T-helper 2 cell treated with Interferon-gamma antibody and Interleukin-4, amounts not matched to agents 5 μg/mL and 100 μg/mL, for 36 hours (primary cell): ENCODE data around the gene COL26A1.

Experiments used
- DNase-seq: peaks from one replicate; pipeline ENCODE4 v3.0.0; 2021; ENCODE audit warnings: low spot score
- H3K27ac Mint-ChIP-seq: one replicate; pipeline ENCODE4 v1.8.0; 2021; ENCODE audit warnings: mild to moderate bottlenecking, mixed read lengths
- H3K27me3 Mint-ChIP-seq: one replicate; pipeline ENCODE4 v1.8.0; 2021; ENCODE audit warnings: low read depth, mixed read lengths
- H3K36me3 Mint-ChIP-seq: one replicate; pipeline ENCODE4 v1.8.0; 2021; ENCODE audit warnings: low read depth, mixed read lengths
- H3K4me1 Mint-ChIP-seq: one replicate; pipeline ENCODE4 v1.8.0; 2021; ENCODE audit warnings: low read depth, mixed read lengths
- H3K4me3 Mint-ChIP-seq: one replicate; pipeline ENCODE4 v1.8.0; 2022; ENCODE audit warnings: mild to moderate bottlenecking, moderate library complexity, mixed read lengths
- H3K9me3 Mint-ChIP-seq: one replicate; pipeline ENCODE4 v1.8.0; 2021; ENCODE audit warnings: mixed read lengths

COL26A1 gene

DNA sequence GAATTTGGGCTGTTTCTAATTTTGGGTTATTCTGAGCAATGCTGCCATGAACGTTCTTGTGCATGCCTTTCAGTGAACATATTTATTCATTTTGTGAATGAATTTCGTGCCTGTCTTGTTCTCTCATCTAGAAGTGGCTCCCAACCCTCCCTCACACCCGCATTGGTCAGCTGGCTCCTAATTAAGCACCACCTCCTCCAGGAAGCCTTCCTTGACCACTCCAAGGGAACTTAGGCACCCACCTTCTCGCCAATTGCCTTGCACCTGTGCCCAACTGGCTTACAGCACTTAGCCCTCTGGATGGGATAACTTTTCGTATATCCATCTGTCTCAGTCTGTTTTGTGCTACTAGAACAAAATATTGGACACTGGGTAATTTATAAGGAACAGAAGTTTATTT is 159.3 kb downstream of the COL26A1 start:
- Mint-ChIP-seq H3K9me3 (no peaks in the 10 kb centered on the region), H3K27me3 (peaks cover 4% of the 10 kb centered on the region), H3K36me3 (no peaks in the 10 kb centered on the region), H3K4me1 (no peaks in the 10 kb centered on the region), H3K4me3 (no peak overlapping the region), H3K27ac (no peak overlapping the region)
- no peak for DNase-seq

GRCh38 chr7:101527844-101528667 is 165.4 kb downstream of the COL26A1 start:
- no peaks in the 10 kb centered on the region for H3K27me3 Mint-ChIP-seq
- H3K36me3 Mint-ChIP-seq = no peaks in the 10 kb centered on the region
- H3K4me1 Mint-ChIP-seq = no peaks in the 10 kb centered on the region
- H3K27ac Mint-ChIP-seq = no peak overlapping the region
- H3K9me3 Mint-ChIP-seq = no peaks in the 10 kb centered on the region
- no peak overlapping the region for H3K4me3 Mint-ChIP-seq
- DNase-seq = no peak

DNA sequence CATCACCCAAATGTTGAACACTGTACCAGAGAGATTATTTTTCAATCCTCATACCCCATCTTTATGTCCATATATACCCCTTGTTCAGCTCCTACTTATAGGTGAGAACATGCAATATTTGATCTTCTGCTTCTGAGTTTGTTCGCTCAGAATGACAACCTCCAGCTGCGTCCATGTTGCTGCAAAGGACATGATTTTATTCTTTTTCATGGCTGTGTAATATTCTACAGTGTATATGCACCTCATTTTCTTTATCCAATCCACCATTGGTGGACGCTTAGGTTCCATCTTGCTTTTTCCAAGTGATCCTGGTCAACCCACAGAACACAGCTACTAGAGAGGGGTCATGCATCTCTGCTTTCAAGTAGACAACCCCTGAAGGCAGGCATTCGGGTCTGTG is 166.9 kb downstream of the COL26A1 start:
- Mint-ChIP-seq H3K27me3 (no peaks in the 10 kb centered on the region), H3K9me3 (no peaks in the 10 kb centered on the region), H3K4me3 (no peak overlapping the region), H3K27ac (no peak overlapping the region), H3K4me1 (no peaks in the 10 kb centered on the region), H3K36me3 (no peaks in the 10 kb centered on the region)
- DNase-seq = no peak

DNA sequence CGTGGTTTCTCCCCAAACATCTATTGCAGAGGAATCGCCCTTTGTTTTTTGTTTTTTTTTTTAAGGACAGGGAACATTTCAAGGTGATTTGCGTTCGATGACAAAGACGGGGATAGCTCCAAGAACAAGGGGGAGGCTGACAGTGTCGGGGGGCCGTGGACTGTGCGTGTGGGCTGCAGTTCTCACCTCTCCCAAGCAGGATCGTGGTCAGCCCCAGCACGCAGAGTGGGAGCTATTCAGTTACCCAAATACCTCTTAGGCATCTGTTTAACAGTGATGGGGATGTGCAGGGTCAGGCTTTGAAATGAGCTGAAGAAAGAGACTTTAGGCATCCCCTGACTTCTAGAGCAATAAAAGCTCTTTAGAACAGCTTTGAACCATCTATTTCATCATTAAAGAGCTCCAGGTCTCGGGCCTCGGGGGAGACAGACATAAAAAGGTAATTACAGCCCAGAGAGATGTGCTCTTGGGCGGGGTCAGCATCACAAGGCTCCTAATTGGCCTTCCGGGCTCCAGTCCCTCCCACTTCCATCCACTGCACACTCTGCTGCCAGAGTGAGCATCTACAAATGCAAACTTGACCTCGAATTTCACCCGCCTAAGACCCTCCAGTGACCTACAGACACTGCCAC is 169.2 kb downstream of the COL26A1 start:
- no peaks in the 10 kb centered on the region for H3K36me3 Mint-ChIP-seq
- H3K4me1 Mint-ChIP-seq = no peaks in the 10 kb centered on the region
- H3K4me3 Mint-ChIP-seq = no peak overlapping the region
- H3K9me3 Mint-ChIP-seq = no peaks in the 10 kb centered on the region
- H3K27me3 Mint-ChIP-seq = no peaks in the 10 kb centered on the region
- H3K27ac Mint-ChIP-seq = no peak overlapping the region
- no peak for DNase-seq

DNA sequence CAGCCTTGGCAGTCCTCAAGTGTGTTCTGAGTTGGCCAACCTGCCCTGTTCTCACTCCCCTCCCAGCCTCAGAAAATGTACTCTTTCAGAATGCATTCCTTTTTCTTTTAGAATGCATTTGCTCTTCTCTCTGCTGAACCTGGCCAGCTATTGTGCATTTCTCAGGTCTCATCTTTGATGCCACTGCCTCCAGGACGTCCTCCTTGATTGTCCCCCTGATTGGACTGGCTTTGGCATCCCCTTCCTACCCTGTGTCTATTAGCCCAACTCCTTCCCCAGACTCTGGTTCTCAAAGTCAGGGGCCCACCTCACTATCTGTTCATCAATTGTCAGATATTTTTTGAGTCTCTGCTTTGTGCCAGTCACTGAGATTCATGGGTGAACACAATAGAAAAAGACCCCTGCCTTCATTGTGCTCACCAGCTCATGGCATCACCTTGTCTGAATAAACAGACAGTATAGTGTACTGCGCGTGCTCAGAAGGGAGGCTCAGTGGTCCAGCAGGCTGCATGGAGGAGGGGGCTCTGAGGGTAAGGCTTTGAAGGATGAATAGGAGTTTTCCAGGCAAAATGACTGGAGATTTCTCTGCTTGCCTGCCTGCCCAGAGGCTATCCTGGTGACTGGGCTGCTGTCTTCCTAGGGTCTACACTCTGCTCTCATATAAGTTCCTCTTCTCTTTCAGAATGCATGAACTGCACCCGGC is 169.9 kb downstream of the COL26A1 start:
- H3K4me3 Mint-ChIP-seq = no peak overlapping the region
- H3K27me3 Mint-ChIP-seq = no peaks in the 10 kb centered on the region
- no peak overlapping the region for H3K27ac Mint-ChIP-seq
- H3K36me3 Mint-ChIP-seq = no peaks in the 10 kb centered on the region
- H3K9me3 Mint-ChIP-seq = no peaks in the 10 kb centered on the region
- H3K4me1 Mint-ChIP-seq = no peaks in the 10 kb centered on the region
- DNase-seq = no peak

GRCh38 chr7:101533103-101533465 is 170.4 kb downstream of the COL26A1 start:
- Mint-ChIP-seq H3K4me1 (no peaks in the 10 kb centered on the region), H3K27me3 (no peaks in the 10 kb centered on the region), H3K36me3 (no peaks in the 10 kb centered on the region), H3K4me3 (no peak overlapping the region), H3K9me3 (no peaks in the 10 kb centered on the region), H3K27ac (no peak overlapping the region)
- DNase-seq = no peak

DNA sequence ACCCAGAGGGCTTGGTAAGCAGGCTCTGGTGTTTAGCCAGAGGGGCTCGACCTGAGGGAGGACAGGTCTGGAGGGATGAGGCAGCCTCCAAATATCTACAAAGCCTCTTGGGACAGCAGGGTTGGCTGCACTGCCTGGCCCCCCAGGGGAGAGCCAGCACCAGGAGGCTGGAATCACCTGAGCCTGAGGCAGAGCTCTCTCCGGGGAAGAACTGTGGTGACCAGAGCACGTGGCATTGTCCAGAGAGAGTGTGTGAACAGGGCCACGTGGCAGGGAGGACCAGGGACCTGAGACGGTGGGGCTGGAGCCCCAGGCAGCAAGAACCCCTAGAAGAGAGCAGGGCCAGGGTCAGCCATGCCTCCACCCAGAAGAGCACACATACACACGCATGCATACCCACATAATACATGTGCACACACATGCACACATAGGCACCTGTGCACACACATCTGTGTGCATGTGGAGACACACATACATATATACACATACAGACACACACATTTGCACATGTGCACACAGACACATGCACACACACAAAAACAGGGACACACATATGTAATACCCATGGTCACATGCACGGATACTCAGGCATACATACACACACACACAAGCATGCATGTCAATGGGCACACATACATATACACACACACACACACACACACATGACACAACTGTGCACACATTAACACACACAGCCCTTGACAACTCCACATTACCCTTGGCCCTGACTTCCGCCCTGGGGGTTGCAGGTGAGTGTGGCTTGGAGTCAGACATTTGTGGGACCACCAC is 171.5 kb downstream of the COL26A1 start:
- Mint-ChIP-seq H3K27me3 (no peaks in the 10 kb centered on the region), H3K9me3 (no peaks in the 10 kb centered on the region), H3K4me1 (no peaks in the 10 kb centered on the region)

GRCh38 chr7:101534873-101535272 is 172.2 kb downstream of the COL26A1 start:
- Mint-ChIP-seq H3K4me3 (no peak overlapping the region), H3K36me3 (no peaks in the 10 kb centered on the region), H3K4me1 (no peaks in the 10 kb centered on the region), H3K9me3 (no peaks in the 10 kb centered on the region), H3K27me3 (no peaks in the 10 kb centered on the region), H3K27ac (no peak overlapping the region)
- no peak for DNase-seq

More for the DNA sequence above, 171.5 kb downstream of the COL26A1 start:
- DNase-seq = no peak
- Mint-ChIP-seq H3K27ac (no peak overlapping the region), H3K36me3 (no peaks in the 10 kb centered on the region), H3K4me3 (no peak overlapping the region)

DNA sequence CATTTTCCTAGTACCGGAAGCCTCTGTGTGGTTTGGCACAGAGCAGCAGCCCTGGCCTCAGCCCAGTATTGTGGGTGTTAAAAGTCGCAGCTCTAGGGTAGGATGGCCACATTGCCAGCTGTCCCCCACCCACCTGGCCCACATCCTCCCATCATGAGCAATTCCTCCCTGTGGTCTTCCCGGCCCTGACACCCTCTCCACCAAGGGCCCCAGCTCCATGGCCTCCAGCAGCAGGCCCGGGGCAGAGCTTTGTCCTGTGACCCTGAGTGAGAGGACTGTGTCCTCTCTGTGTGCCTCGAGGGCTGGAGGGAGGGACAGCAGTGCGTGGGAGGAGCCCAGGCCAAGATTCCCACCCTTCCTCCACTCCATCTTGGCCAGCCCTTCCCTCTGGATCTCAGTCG is 172.7 kb downstream of the COL26A1 start:
- Mint-ChIP-seq H3K4me1 (no peaks in the 10 kb centered on the region), H3K4me3 (no peak overlapping the region), H3K27me3 (no peaks in the 10 kb centered on the region), H3K27ac (no peak overlapping the region), H3K9me3 (no peaks in the 10 kb centered on the region), H3K36me3 (no peaks in the 10 kb centered on the region)
- no peak for DNase-seq

GRCh38 chr7:101536232-101536631 is 173.6 kb downstream of the COL26A1 start:
- Mint-ChIP-seq H3K27ac (no peak overlapping the region), H3K27me3 (no peaks in the 10 kb centered on the region), H3K4me3 (no peak overlapping the region), H3K9me3 (no peaks in the 10 kb centered on the region), H3K36me3 (no peaks in the 10 kb centered on the region), H3K4me1 (no peaks in the 10 kb centered on the region)
- no peak for DNase-seq

- Mint-ChIP-seq H3K4me1 (no peaks in the 10 kb centered on the region), H3K9me3 (no peaks in the 10 kb centered on the region), H3K27me3 (no peaks in the 10 kb centered on the region), H3K36me3 (no peaks in the 10 kb centered on the region), H3K27ac (no peak overlapping the region), H3K4me3 (no peak overlapping the region)
- no peak for DNase-seq
Observed at GRCh38 chr7:101536668-101537067, 174.0 kb downstream of the COL26A1 start.

GRCh38 chr7:101537205-101537604 is 174.5 kb downstream of the COL26A1 start:
- H3K36me3 Mint-ChIP-seq = no peaks in the 10 kb centered on the region

DNA sequence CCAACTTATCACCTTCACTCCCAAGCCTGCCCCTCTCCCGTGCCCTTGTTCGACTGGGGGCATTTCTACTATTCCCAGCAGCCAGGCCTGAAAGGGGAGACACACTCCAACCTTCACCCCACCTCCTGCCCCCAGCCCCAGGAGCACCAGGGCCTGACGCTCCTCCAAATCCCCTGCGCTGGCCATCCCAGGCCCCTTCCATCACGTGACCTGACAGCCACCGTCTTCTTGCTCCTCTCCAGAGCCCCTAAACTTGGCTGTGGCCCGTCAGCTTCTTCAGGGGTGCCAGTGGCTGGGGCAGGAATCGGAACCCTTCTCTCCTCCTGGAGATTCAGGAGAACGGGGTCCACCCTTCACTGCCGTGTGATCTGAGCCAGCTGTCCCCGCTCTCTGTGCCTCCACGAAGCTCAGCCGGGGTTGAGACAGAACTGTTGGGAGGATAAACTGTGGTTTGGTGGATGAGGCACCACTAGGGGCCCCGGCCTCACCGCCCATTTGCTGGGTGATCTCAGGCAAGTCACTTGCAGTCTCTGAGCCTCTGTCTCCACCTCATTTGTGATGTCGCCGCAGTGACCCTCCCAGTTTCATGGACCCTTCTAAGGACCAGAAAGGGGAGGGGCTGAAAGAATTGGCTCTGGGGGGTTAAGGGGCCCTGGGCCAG is 175.4 kb downstream of the COL26A1 start:
- DNase-seq = no peak
- Mint-ChIP-seq H3K27me3 (no peaks in the 10 kb centered on the region), H3K27ac (no peak overlapping the region), H3K4me3 (no peak overlapping the region), H3K9me3 (no peaks in the 10 kb centered on the region), H3K36me3 (no peaks in the 10 kb centered on the region), H3K4me1 (no peaks in the 10 kb centered on the region)

More at GRCh38 chr7:101537205-101537604, 174.5 kb downstream of the COL26A1 start:
- Mint-ChIP-seq H3K4me1 (no peaks in the 10 kb centered on the region), H3K27me3 (no peaks in the 10 kb centered on the region), H3K27ac (no peak overlapping the region), H3K9me3 (no peaks in the 10 kb centered on the region), H3K4me3 (no peak overlapping the region)
- no peak for DNase-seq
